Subcutaneous abdominal adipose tissue (tissue), 5 donors: Measurements from ENCODE around the gene TRUB1.

Experiments
- H3K27ac ChIP-seq: one replicate; pipeline ENCODE4 v1.7.0; 2013; ENCODE audit warnings: low read depth, mild to moderate bottlenecking, inconsistent platforms, low read length, moderate library complexity
- H3K27me3 ChIP-seq, 5 donors: one replicate each; pipeline ENCODE4 v1.7.0; 2013; ENCODE audit warnings: low read length in 5 of 5, inconsistent platforms in 1 of 5; ENCODE audit not compliant: control insufficient read depth in 5 of 5, insufficient read depth in 4 of 5
- H3K36me3 ChIP-seq, 5 donors: one replicate each; pipeline ENCODE4 v1.7.0; 2013; ENCODE audit warnings: low read length in 5 of 5; ENCODE audit not compliant: control insufficient read depth in 5 of 5, insufficient read depth in 5 of 5
- H3K4me1 ChIP-seq, 5 donors: one replicate each; pipeline ENCODE4 v1.7.0; 2013; ENCODE audit warnings: low read length in 5 of 5, mild to moderate bottlenecking in 3 of 5, moderate library complexity in 1 of 5; ENCODE audit not compliant: control insufficient read depth in 5 of 5, insufficient read depth in 5 of 5
- H3K4me3 ChIP-seq, 5 donors: one replicate each; pipeline ENCODE4 v1.7.0; 2013; ENCODE audit warnings: low read length in 5 of 5, low read depth in 1 of 5
- H3K9ac ChIP-seq, 5 donors: one replicate each; pipeline ENCODE4 v1.7.0; 2013; ENCODE audit warnings: low read length in 5 of 5, mild to moderate bottlenecking in 4 of 5, moderate library complexity in 3 of 5
- H3K9me3 ChIP-seq, 5 donors: one replicate each; pipeline ENCODE4 v1.7.0; 2013; ENCODE audit warnings: low read length in 5 of 5; ENCODE audit not compliant: control insufficient read depth in 5 of 5
- donor health status: healthy.
- donor health status: healthy.
- donor health status: healthy.
- donor health status: healthy.
- donor health status: healthy.

TRUB1 gene

DNA sequence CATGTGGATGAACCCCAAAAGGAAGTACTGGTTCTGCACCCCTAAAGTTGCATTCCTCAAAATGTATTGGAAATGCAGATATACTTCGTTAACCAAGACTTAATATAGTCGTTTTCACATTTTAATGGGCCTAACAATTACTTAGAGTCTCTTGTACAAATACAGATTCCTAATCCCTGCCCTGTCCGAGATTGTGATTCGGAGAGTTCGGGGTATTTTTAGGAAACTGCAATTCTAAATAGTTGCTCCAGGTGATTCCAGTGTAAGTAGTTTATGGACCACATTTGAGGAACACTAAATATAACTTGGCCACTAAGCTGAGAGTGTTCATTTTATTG is 830 bp downstream of the TRUB1 start:
- H3K27me3 ChIP-seq: no peaks in the 10 kb centered on the region
- H3K9ac ChIP-seq: peak overlapping the region; percentile 64 to 99 (median 96)
- peaks cover 9 to 17% (median 14%) of the 10 kb centered on the region in 5 donors for H3K36me3 ChIP-seq
- no peaks in the 10 kb centered on the region for H3K9me3 ChIP-seq
- peaks cover 2 to 20% (median 19%) of the 10 kb centered on the region in 5 donors for H3K4me1 ChIP-seq
- peak overlapping the region; percentile 88 to 99 (median 97) for H3K4me3 ChIP-seq
- peak overlapping the region; percentile 95 for H3K27ac ChIP-seq

DNA sequence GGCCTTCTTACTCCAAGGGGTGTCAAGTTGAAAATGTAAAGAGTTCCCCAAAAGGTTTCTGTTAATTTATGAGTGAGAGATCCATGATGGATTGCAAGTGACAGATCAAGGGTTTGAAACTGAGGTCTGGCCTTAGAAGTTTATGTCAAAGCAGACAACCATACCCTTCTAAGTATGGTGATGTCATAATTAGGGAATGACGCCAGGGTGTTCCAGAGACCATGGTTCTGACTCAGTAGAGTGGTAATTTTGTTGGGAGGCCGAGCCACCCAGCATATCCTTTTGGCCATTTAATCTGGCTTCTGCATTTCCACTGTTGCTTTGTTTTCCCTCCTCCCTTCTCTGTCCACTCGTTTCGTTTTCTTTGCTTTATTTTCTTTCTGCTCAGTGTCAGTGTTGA is 2.7 kb downstream of the TRUB1 start:
- Histone ChIP-seq H3K9ac (no peak overlapping the region), H3K9me3 (no peaks in the 10 kb centered on the region), H3K4me1 (peaks cover 2 to 20% (median 19%) of the 10 kb centered on the region in 5 donors), H3K4me3 (no peak overlapping the region), H3K27me3 (no peaks in the 10 kb centered on the region), H3K27ac (no peak overlapping the region), H3K36me3 (peaks cover 15 to 35% (median 26%) of the 10 kb centered on the region in 5 donors)

DNA sequence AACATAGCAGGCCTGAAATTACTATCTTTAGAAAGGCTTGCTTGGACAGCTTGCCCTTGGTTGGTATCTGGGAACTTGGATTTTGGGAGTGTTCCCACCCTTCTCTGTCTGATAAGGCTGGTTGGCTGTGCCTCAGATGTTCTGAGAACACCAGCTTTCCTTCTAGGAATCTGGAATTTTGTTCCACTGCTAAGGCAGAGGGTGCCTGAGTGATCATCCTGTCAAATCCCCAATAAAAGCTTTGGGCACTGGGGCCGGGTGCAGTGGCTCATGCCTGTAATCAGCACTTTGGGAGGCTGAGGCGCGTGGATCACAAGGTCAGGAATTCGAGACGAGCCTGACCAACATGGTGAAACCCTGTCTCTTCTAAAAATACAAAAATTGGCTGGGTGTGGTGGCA is 5.0 kb downstream of the TRUB1 start:
- Histone ChIP-seq H3K4me1 (peaks cover 2 to 20% (median 19%) of the 10 kb centered on the region in 5 donors), H3K36me3 (peaks cover 15 to 47% (median 29%) of the 10 kb centered on the region in 5 donors), H3K27me3 (no peaks in the 10 kb centered on the region), H3K9ac (no peak overlapping the region), H3K9me3 (no peaks in the 10 kb centered on the region), H3K4me3 (no peak overlapping the region), H3K27ac (no peak overlapping the region)

DNA sequence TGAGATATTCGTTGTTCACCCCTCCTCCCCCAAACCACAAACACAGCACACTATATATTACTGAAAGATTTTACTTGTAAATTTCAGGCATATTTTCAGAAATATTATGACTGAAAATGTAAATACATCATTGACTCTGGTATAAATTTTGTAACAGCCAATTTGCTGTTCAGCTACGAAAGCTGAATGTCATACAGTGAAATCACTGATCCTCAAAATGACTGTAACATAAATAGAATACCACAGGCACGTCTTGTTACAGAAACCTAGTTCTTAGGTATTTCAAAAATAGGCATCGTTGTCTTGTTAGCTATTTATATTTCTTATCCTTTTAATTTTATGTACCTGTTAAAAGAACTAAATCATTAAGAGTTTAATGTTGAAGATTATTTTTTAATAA is 15.1 kb downstream of the TRUB1 start:
- Histone ChIP-seq H3K27me3 (no peaks in the 10 kb centered on the region), H3K27ac (no peak overlapping the region), H3K9ac (no peak overlapping the region), H3K36me3 (peaks cover 0 to 8% (median 0%) of the 10 kb centered on the region in 5 donors), H3K9me3 (no peaks in the 10 kb centered on the region), H3K4me3 (no peak overlapping the region), H3K4me1 (peaks cover 0 to 21% (median 13%) of the 10 kb centered on the region in 5 donors)

DNA sequence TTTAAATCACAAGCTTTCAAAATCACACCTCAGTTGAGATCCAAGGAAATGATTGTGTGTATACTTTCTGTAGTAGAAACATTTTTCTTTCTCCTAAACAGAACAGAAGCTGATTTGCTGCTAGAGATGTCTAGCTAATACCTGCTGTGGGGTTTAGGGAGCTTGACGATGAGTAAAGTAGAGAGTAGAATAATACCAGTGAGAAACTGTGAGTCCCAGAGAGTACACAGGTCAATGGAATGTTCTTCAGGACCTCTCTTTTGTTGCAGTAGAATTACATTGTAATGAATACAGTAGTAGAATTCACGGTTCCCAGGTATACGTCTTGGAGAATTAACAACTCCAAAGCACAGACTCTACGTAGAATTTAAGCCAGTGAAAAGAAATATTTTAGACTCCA is 18.0 kb downstream of the TRUB1 start:
- Histone ChIP-seq H3K27ac (peak overlapping the region; percentile 0), H3K9me3 (no peaks in the 10 kb centered on the region), H3K9ac (no peak overlapping the region), H3K4me1 (peaks cover 0 to 19% (median 11%) of the 10 kb centered on the region in 5 donors), H3K27me3 (no peaks in the 10 kb centered on the region), H3K36me3 (peaks cover 0 to 15% (median under 1%) of the 10 kb centered on the region in 5 donors), H3K4me3 (no peak overlapping the region)

DNA sequence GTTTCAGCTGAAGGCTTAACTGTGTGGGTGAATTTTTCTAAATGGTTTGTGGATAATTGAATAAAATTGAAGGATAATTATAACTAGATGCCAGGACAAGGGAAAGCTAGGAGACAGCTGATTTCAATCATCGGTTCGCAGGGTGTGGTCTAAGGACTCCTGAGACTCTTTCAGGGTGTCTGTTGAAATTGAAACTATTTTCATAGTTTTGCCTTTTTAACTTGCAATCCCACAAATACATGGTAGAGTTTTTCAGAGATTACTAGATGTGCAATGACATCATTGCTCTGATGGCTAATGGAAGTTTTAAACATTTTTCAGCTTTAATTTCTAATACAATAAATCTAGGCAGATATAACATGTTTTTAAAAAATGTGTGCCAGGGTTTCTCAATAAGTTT is 18.5 kb downstream of the TRUB1 start:
- H3K4me1 ChIP-seq: peaks cover 0 to 19% (median 11%) of the 10 kb centered on the region in 5 donors

DNA sequence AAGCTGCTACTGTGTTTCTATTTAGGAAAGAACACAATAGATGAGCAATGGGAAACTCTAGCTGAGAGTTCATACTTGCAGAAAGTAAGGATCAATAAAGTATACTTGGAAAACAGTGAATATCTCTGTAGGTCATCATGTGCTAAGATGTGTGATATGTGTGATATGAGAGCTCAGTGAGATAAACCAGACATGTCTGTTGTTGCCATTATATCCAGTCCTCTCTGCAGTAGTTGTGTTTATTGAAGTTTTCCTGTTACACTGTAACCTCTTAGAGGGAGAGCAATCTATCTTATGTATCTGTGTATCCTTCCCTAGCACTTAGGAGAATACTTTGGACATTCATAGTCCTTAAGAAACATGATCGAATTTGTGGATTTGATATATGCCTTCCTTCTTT is 19.1 kb downstream of the TRUB1 start:
- H3K36me3 ChIP-seq: peaks cover 0 to 18% (median 4%) of the 10 kb centered on the region in 5 donors
- peaks cover 0 to 22% (median 11%) of the 10 kb centered on the region in 5 donors for H3K4me1 ChIP-seq
- H3K27ac ChIP-seq: no peak overlapping the region

More for the DNA sequence above, 18.5 kb downstream of the TRUB1 start:
- H3K4me3 ChIP-seq: no peak overlapping the region
- no peak overlapping the region for H3K9ac ChIP-seq
- no peaks in the 10 kb centered on the region for H3K9me3 ChIP-seq
- no peaks in the 10 kb centered on the region for H3K27me3 ChIP-seq
- H3K27ac ChIP-seq: peak overlapping the region; percentile 0
- peaks cover 0 to 15% (median 5%) of the 10 kb centered on the region in 5 donors for H3K36me3 ChIP-seq

DNA sequence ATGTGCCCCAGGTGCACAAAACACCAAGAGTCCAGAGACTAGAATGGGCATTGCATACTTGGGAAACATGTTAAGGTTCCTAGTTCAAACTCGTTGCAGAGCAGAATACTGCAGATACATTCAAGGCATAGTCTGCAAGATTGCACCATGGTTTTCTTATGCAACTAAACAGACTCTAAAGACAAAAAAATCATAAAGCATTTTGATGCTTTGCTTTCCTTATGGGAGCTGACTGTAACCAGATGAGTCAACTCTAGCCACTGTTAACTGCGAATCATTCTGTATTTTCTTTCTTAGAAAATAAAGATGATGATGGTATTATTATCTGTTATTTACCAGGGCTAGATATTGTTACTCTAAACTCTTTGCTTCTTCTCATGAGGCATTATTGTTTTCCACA is 19.7 kb downstream of the TRUB1 start:
- Histone ChIP-seq H3K27me3 (no peaks in the 10 kb centered on the region), H3K9ac (no peak overlapping the region), H3K9me3 (no peaks in the 10 kb centered on the region), H3K36me3 (peaks cover 3 to 18% (median 6%) of the 10 kb centered on the region in 5 donors), H3K4me1 (peaks cover 0 to 22% (median 11%) of the 10 kb centered on the region in 5 donors), H3K27ac (no peak overlapping the region), H3K4me3 (no peak overlapping the region)

More for the DNA sequence above, 19.1 kb downstream of the TRUB1 start:
- Histone ChIP-seq H3K4me3 (no peak overlapping the region), H3K9me3 (no peaks in the 10 kb centered on the region), H3K27me3 (no peaks in the 10 kb centered on the region), H3K9ac (no peak overlapping the region)

DNA sequence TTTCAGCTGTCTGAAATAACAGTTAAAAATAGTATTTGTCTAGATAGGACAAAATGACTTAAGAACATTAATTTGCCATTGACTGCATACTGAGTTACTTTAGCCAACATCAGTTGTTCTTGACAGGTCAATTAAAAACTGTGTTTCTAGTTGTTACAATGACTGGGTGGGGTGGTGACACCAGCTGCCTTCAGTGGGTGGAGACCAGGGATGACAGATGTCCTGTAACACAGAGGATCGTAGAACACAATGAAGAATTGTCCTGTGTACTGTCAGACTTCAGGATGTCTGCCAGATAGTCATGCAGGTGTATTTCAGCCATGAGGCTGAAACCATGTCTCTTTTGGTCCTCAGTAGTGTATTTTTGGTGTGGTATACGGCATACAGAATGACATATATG is 24.4 kb downstream of the TRUB1 start:
- peaks cover 6 to 20% (median 9%) of the 10 kb centered on the region in 5 donors for H3K36me3 ChIP-seq
- H3K9ac ChIP-seq: no peak overlapping the region
- H3K27me3 ChIP-seq: no peaks in the 10 kb centered on the region
- H3K4me1 ChIP-seq: peaks cover 0 to 15% (median 2%) of the 10 kb centered on the region in 5 donors
- no peak overlapping the region for H3K4me3 ChIP-seq
- H3K9me3 ChIP-seq: no peaks in the 10 kb centered on the region
- H3K27ac ChIP-seq: no peak overlapping the region

DNA sequence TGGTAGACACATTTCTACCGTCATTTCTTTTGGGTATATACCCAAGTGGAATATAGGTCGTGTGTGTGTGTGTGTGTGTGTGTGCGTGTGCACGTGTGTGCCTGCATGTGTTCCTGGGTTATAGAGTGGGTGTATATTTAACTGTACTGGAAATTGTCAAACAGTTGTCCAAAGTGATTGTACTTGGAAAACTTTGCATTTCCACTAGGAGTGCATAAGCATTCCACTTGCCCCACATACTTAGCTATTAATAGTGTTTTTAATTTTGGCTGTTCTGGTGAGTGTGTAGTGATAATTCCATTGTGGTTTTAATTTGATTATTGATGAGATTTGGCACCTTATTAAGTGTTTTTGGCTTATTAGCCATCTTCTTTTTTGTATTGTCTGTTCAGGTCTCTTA is 25.9 kb downstream of the TRUB1 start:
- peaks cover 6 to 20% (median 9%) of the 10 kb centered on the region in 5 donors for H3K36me3 ChIP-seq

More for the DNA sequence above, 25.9 kb downstream of the TRUB1 start:
- H3K4me1 ChIP-seq: peaks cover 0 to 11% (median 2%) of the 10 kb centered on the region in 5 donors
- no peak overlapping the region for H3K27ac ChIP-seq
- no peaks in the 10 kb centered on the region for H3K9me3 ChIP-seq
- no peaks in the 10 kb centered on the region for H3K27me3 ChIP-seq
- no peak overlapping the region for H3K9ac ChIP-seq
- H3K4me3 ChIP-seq: no peak overlapping the region
